Activated CD8-positive, alpha-beta memory T cell treated with anti-CD3 and anti-CD28 coated beads for 36 hours (primary cell): ENCODE data around the gene MARK3. TPM values are rescaled to one million over a fixed set of nuclear protein-coding genes. Genes with fewer than 3 reads are reported as not detected.
"Not testable (repeated sequence)": the region's sequence is repeated elsewhere in the genome, so short reads cannot be mapped to it uniquely, and the experiment has no call there.

Experiments
- CTCF ChIA-PET: fragments of 350-600 bp; sonication (Branson Sonifier 250); formaldehyde crosslinking; loops from one replicate; lab custom pipeline; 2021; ENCODE audit warnings: antibody characterized with exemption; lab: Charles Lee
- POLR2A ChIA-PET: fragments of 350-600 bp; sonication (Branson Sonifier 250); formaldehyde crosslinking; loops from one replicate; lab custom pipeline; 2021; ENCODE audit warnings: antibody characterized with exemption; lab: Charles Lee
- total RNA-seq, 2 experiments: library from RNA; stranded (reverse); gene quantifications; one replicate each; pipeline ENCODE4 v1.2.3, GENCODE V29; 2021

The MARK3 gene
- total RNA-seq, 2 experiments from 2014 or later: 81.7 to 83.4 TPM

DNA sequence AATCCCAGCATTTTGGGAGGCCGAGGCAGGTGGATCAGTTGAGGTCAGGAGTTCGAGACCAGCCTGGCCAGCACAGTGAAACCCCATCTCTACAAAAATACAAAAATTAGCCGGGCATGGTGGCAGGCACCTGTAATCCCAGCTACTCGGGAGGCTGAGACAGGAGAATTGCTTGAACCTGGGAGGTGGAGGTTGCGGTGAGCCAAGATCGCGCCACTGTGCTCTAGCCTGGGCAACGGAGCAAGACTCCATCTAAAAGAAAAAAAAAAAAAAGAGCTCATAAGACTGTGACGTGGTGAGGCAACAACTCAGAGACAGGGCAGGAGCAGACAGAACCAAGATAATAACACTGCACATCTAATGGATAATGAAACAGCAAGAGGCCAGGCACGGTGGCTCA lies 27.7 kb upstream of the MARK3 start:
- POLR2A ChIA-PET: not testable (repeated sequence)

GRCh38 chr14:103360548-103360947 lies 24.7 kb upstream of the MARK3 start:
- ChIA-PET POLR2A (interaction anchor here (0.6 kb wide), 1 partner anchor 17 kb away, joined by 3 read pairs; no protein-coding TSS in a partner anchor), CTCF (no interaction called here)

More for the DNA sequence above, 27.7 kb upstream of the MARK3 start:
- CTCF ChIA-PET: interaction anchor here (0.9 to 1.3 kb wide), 2 partner anchors 10 to 25 kb away, joined by 3 to 5 read pairs; no protein-coding TSS in a partner anchor

- ChIA-PET POLR2A (no interaction called here), CTCF (no interaction called here)
Observed at GRCh38 chr14:103361867-103362266, 23.3 kb upstream of the MARK3 start.

- CTCF ChIA-PET: no interaction called here
- POLR2A ChIA-PET: no interaction called here
Observed at GRCh38 chr14:103362780-103363179, 22.4 kb upstream of the MARK3 start.

GRCh38 chr14:103366741-103367140 lies 18.5 kb upstream of the MARK3 start:
- POLR2A ChIA-PET: no interaction called here
- CTCF ChIA-PET: interaction anchor here (0.6 kb wide), 1 partner anchor 1050 kb away, joined by 3 read pairs; no protein-coding TSS in a partner anchor

- ChIA-PET POLR2A (no interaction called here), CTCF (interaction anchor here (1.2 kb wide), 1 partner anchor 10 kb away, joined by 3 read pairs; no protein-coding TSS in a partner anchor)
Observed at GRCh38 chr14:103367995-103368394, 17.2 kb upstream of the MARK3 start.

DNA sequence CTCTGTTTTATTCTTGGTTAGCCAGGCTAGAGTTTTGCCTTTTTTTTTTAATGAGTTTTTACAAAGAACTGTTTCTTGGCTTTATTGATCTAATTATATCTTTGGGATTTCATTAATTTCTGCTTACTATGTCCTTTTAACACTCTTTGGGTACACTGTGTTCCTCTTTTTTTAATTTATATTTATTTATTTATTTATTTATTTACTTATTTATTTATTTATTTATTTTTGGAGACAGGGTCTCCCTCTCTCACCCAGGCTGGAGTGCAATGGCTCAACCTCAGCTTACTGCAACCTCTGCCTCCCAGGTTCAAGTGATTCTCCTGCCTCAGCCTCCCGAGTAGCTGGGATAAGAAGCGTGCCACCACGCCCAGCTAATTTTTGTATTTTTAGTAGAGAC lies 15.1 kb upstream of the MARK3 start:
- ChIA-PET CTCF (no interaction called here), POLR2A (no interaction called here)

GRCh38 chr14:103372017-103372416 lies 13.2 kb upstream of the MARK3 start:
- ChIA-PET POLR2A (no interaction called here), CTCF (no interaction called here)

- POLR2A ChIA-PET: no interaction called here
- CTCF ChIA-PET: no interaction called here
Observed at GRCh38 chr14:103372552-103373304, 12.5 kb upstream of the MARK3 start.

GRCh38 chr14:103374121-103374520 lies 11.1 kb upstream of the MARK3 start:
- ChIA-PET POLR2A (no interaction called here), CTCF (no interaction called here)

DNA sequence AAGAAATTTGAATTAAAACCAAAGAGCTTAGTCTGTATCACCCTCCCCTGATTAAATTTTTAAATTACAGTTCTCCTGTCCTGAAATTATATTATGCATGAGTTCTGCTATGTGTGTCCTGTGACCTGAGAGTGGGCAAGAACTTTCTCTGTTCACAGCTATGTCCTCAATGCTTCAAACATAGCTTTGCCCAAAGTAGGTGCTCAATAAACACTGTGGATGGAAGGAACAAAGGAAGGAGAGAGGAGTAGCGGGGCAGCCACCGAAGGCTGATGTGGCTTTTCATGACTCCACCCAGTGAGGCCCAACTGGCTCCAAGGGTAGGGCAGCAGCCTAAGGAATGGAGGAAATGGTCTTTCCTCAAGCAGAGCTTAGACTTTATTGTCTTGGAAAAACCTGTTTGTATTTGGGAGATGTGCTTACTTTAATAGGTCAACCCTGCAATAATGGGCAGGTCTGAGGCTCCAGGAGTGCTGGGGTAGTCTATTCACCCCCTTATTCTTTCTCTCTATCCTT lies 7.6 kb upstream of the MARK3 start:
- POLR2A ChIA-PET: no interaction called here
- CTCF ChIA-PET: no interaction called here

GRCh38 chr14:103378038-103378854 lies 7.0 kb upstream of the MARK3 start:
- POLR2A ChIA-PET: no interaction called here

GRCh38 chr14:103380719-103381377 lies 4.4 kb upstream of the MARK3 start:
- ChIA-PET CTCF (interaction anchor here (2.4 kb wide), 1 partner anchor 11 kb away, joined by 12 read pairs; no protein-coding TSS in a partner anchor), POLR2A (no interaction called here)

More at GRCh38 chr14:103378038-103378854, 7.0 kb upstream of the MARK3 start:
- CTCF ChIA-PET: no interaction called here

- POLR2A ChIA-PET: no interaction called here
Observed at GRCh38 chr14:103382376-103382775, 2.8 kb upstream of the MARK3 start.

DNA sequence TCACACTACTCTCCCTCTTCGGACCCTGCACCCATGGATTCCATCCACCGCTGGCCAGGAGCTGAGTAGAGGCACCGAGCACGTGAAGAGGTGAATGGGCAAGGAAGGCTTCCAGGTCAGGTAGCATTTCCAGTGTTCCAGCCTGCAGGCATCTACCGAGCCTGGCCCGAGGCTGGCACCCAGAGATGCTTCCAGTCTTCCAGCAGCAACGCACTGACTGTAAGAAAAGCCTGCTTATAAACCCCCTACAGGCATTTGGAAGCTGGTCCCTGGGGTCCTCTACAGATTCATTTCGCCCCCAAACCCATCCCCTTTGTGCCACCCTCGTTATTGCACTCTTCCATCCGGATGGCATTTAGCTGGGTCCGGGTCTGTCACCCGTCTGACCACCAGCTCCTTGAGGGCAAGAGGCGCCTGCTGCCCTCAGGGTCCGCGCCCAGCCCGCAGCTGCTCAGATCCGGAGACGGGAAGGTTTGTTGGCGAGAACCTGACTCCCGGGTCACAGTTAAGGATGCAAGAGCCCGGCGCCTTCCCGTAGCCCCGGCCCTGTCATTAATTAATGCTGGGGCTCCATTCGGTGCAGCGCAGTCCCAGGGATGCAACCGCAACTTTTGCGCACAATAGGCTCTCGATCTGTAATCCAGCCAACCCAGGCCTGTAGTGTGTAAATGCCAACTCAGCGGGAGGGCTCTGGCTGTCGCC lies 614 bp upstream of the MARK3 start:
- ChIA-PET POLR2A (no interaction called here), CTCF (no interaction called here)

More at GRCh38 chr14:103382376-103382775, 2.8 kb upstream of the MARK3 start:
- CTCF ChIA-PET: interaction anchor here (1.1 to 2.4 kb wide), 2 partner anchors 9 to 25 kb away, joined by 5 to 12 read pairs; no protein-coding TSS in a partner anchor

GRCh38 chr14:103385929-103386712 lies 906 bp downstream of the MARK3 start:
- ChIA-PET POLR2A (interaction anchor here (0.6 to 0.7 kb wide), 2 partner anchors 39 to 97 kb away, joined by 4 to 7 read pairs; no protein-coding TSS in a partner anchor), CTCF (no interaction called here)

GRCh38 chr14:103386713-103387329 lies 1.6 kb downstream of the MARK3 start:
- ChIA-PET POLR2A (interaction anchor here (0.6 kb wide), 1 partner anchor 39 kb away, joined by 4 read pairs; no protein-coding TSS in a partner anchor), CTCF (no interaction called here)
